ENCODE data around the gene DLEC1. TPM values are rescaled to one million over a fixed set of nuclear protein-coding genes. Genes with fewer than 3 reads are reported as not detected.

Gene DLEC1
- total and polyA plus RNA-seq, 4 donors = 1.2 to 8.4 (median 7.0) TPM

- 76% methylated on average over 10 of the region's 10 CpGs for WGBS (ENCODE audit: insufficient coverage)
- H3K27ac ChIP-seq (ENCODE audit: low read depth, low read length) = no peak overlapping the region
- no peak for DNase-seq (ENCODE audit: low read depth in 4 of 6, low spot score in 6 of 6)
- H3K36me3 ChIP-seq (ENCODE audit: control insufficient read depth, insufficient read depth, low read length) = peaks cover 57% of the 10 kb centered on the region
- no peaks in the 10 kb centered on the region for H3K27me3 ChIP-seq (ENCODE audit: control insufficient read depth, insufficient read depth, low read length)
- no peak overlapping the region for H3K4me3 ChIP-seq (ENCODE audit: low read depth, low read length)
- no peaks in the 10 kb centered on the region for H3K9me3 ChIP-seq (ENCODE audit: control insufficient read depth, insufficient read depth, low read length)
- peaks cover 9% of the 10 kb centered on the region for H3K4me1 ChIP-seq (ENCODE audit: control insufficient read depth, insufficient read depth, low read length)
Observed at GRCh38 chr3:38117163-38117716, 78.2 kb downstream of the DLEC1 start.

- peak in 2 of 6 donors; percentile 20 to 39 for DNase-seq (ENCODE audit: low read depth in 4 of 6, low spot score in 6 of 6)
- WGBS (ENCODE audit: insufficient coverage) = 58% methylated on average over 8 of the region's 11 CpGs
- Histone ChIP-seq H3K27ac (ENCODE audit: low read depth, low read length) (no peak overlapping the region), H3K27me3 (ENCODE audit: control insufficient read depth, insufficient read depth, low read length) (no peaks in the 10 kb centered on the region), H3K4me3 (ENCODE audit: low read depth, low read length) (no peak overlapping the region), H3K36me3 (ENCODE audit: control insufficient read depth, insufficient read depth, low read length) (peaks cover 64% of the 10 kb centered on the region), H3K4me1 (ENCODE audit: control insufficient read depth, insufficient read depth, low read length) (peaks cover 9% of the 10 kb centered on the region), H3K9me3 (ENCODE audit: control insufficient read depth, insufficient read depth, low read length) (no peaks in the 10 kb centered on the region)
Observed at GRCh38 chr3:38117748-38118420, 78.9 kb downstream of the DLEC1 start.

GRCh38 chr3:38118421-38119247 is 79.6 kb downstream of the DLEC1 start:
- peak in 2 of 6 donors; percentile 21 to 38 for DNase-seq (ENCODE audit: low read depth in 4 of 6, low spot score in 6 of 6)
- peaks cover 9% of the 10 kb centered on the region for H3K4me1 ChIP-seq (ENCODE audit: control insufficient read depth, insufficient read depth, low read length)
- H3K9me3 ChIP-seq (ENCODE audit: control insufficient read depth, insufficient read depth, low read length) = no peaks in the 10 kb centered on the region
- peaks cover 67% of the 10 kb centered on the region for H3K36me3 ChIP-seq (ENCODE audit: control insufficient read depth, insufficient read depth, low read length)
- no peak overlapping the region for H3K4me3 ChIP-seq (ENCODE audit: low read depth, low read length)
- WGBS (ENCODE audit: insufficient coverage) = 59% methylated on average over 8 of the region's 13 CpGs
- no peak overlapping the region for H3K27ac ChIP-seq (ENCODE audit: low read depth, low read length)
- H3K27me3 ChIP-seq (ENCODE audit: control insufficient read depth, insufficient read depth, low read length) = no peaks in the 10 kb centered on the region

- peaks cover 67% of the 10 kb centered on the region for H3K36me3 ChIP-seq (ENCODE audit: control insufficient read depth, insufficient read depth, low read length)
Observed at GRCh38 chr3:38119248-38119544, 80.2 kb downstream of the DLEC1 start.

GRCh38 chr3:38119821-38120692 is 81.0 kb downstream of the DLEC1 start:
- Histone ChIP-seq H3K4me1 (ENCODE audit: control insufficient read depth, insufficient read depth, low read length) (peaks cover 9% of the 10 kb centered on the region), H3K27ac (ENCODE audit: low read depth, low read length) (no peak overlapping the region), H3K27me3 (ENCODE audit: control insufficient read depth, insufficient read depth, low read length) (no peaks in the 10 kb centered on the region), H3K36me3 (ENCODE audit: control insufficient read depth, insufficient read depth, low read length) (peaks cover 69% of the 10 kb centered on the region), H3K4me3 (ENCODE audit: low read depth, low read length) (no peak overlapping the region), H3K9me3 (ENCODE audit: control insufficient read depth, insufficient read depth, low read length) (no peaks in the 10 kb centered on the region)
- no peak for DNase-seq (ENCODE audit: low read depth in 4 of 6, low spot score in 6 of 6)
- 97% methylated on average over 5 of the region's 7 CpGs for WGBS (ENCODE audit: insufficient coverage)

More at GRCh38 chr3:38119248-38119544, 80.2 kb downstream of the DLEC1 start:
- Histone ChIP-seq H3K9me3 (ENCODE audit: control insufficient read depth, insufficient read depth, low read length) (no peaks in the 10 kb centered on the region), H3K27ac (ENCODE audit: low read depth, low read length) (no peak overlapping the region), H3K4me3 (ENCODE audit: low read depth, low read length) (no peak overlapping the region), H3K4me1 (ENCODE audit: control insufficient read depth, insufficient read depth, low read length) (peaks cover 9% of the 10 kb centered on the region), H3K27me3 (ENCODE audit: control insufficient read depth, insufficient read depth, low read length) (no peaks in the 10 kb centered on the region)
- 100% methylated on average over 1 of the region's 1 CpG for WGBS (ENCODE audit: insufficient coverage)
- DNase-seq (ENCODE audit: low read depth in 4 of 6, low spot score in 6 of 6) = no peak

- no peaks in the 10 kb centered on the region for H3K9me3 ChIP-seq (ENCODE audit: control insufficient read depth, insufficient read depth, low read length)
- no peaks in the 10 kb centered on the region for H3K27me3 ChIP-seq (ENCODE audit: control insufficient read depth, insufficient read depth, low read length)
- H3K4me3 ChIP-seq (ENCODE audit: low read depth, low read length) = no peak overlapping the region
- WGBS (ENCODE audit: insufficient coverage) = 88% methylated on average over 11 of the region's 11 CpGs
- H3K4me1 ChIP-seq (ENCODE audit: control insufficient read depth, insufficient read depth, low read length) = peaks cover 9% of the 10 kb centered on the region
- DNase-seq (ENCODE audit: low read depth in 4 of 6, low spot score in 6 of 6) = no peak
- H3K36me3 ChIP-seq (ENCODE audit: control insufficient read depth, insufficient read depth, low read length) = peaks cover 77% of the 10 kb centered on the region
- H3K27ac ChIP-seq (ENCODE audit: low read depth, low read length) = no peak overlapping the region
Observed at GRCh38 chr3:38120693-38121450, 81.9 kb downstream of the DLEC1 start.

- H3K4me3 ChIP-seq (ENCODE audit: low read depth, low read length) = no peak overlapping the region
- WGBS (ENCODE audit: insufficient coverage) = 86% methylated on average over 9 of the region's 9 CpGs
- DNase-seq (ENCODE audit: low read depth in 4 of 6, low spot score in 6 of 6) = no peak
- peaks cover 82% of the 10 kb centered on the region for H3K36me3 ChIP-seq (ENCODE audit: control insufficient read depth, insufficient read depth, low read length)
- H3K4me1 ChIP-seq (ENCODE audit: control insufficient read depth, insufficient read depth, low read length) = peaks cover 9% of the 10 kb centered on the region
- H3K27me3 ChIP-seq (ENCODE audit: control insufficient read depth, insufficient read depth, low read length) = no peaks in the 10 kb centered on the region
- no peak overlapping the region for H3K27ac ChIP-seq (ENCODE audit: low read depth, low read length)
- H3K9me3 ChIP-seq (ENCODE audit: control insufficient read depth, insufficient read depth, low read length) = no peaks in the 10 kb centered on the region
Observed at GRCh38 chr3:38121451-38121831, 82.4 kb downstream of the DLEC1 start.

- DNase-seq (ENCODE audit: low read depth in 4 of 6, low spot score in 6 of 6) = no peak
- Histone ChIP-seq H3K4me1 (ENCODE audit: control insufficient read depth, insufficient read depth, low read length) (peaks cover 7% of the 10 kb centered on the region), H3K36me3 (ENCODE audit: control insufficient read depth, insufficient read depth, low read length) (peaks cover 83% of the 10 kb centered on the region), H3K9me3 (ENCODE audit: control insufficient read depth, insufficient read depth, low read length) (no peaks in the 10 kb centered on the region), H3K4me3 (ENCODE audit: low read depth, low read length) (no peak overlapping the region), H3K27me3 (ENCODE audit: control insufficient read depth, insufficient read depth, low read length) (no peaks in the 10 kb centered on the region), H3K27ac (ENCODE audit: low read depth, low read length) (no peak overlapping the region)
- WGBS (ENCODE audit: insufficient coverage) = 92% methylated on average over 10 of the region's 13 CpGs
Observed at GRCh38 chr3:38121832-38122461, 82.9 kb downstream of the DLEC1 start.

Measured in spinal cord (tissue), 10 donors.